Left kidney (tissue), 2 donors: Measurements from ENCODE around the gene HINFP. TPM values are rescaled to one million over a fixed set of nuclear protein-coding genes. Genes with fewer than 3 reads are reported as not detected.
"Not testable (repeated sequence)": the region's sequence is repeated elsewhere in the genome, so short reads cannot be mapped to it uniquely, and the experiment has no call there.

Experiments
- DNase-seq: peaks from one replicate; pipeline ENCODE4 v3.0.0-alpha.2; 2013
- polyA plus RNA-seq: library from polyadenylated mRNA; unstranded; fragments of 120-200 nt; gene quantifications from one replicate; pipeline ENCODE4 v1.2.1, GENCODE V29; 2013; ENCODE audit not compliant: insufficient read length

The HINFP gene
- polyA plus RNA-seq, 1 donor: 43.3 TPM

DNA sequence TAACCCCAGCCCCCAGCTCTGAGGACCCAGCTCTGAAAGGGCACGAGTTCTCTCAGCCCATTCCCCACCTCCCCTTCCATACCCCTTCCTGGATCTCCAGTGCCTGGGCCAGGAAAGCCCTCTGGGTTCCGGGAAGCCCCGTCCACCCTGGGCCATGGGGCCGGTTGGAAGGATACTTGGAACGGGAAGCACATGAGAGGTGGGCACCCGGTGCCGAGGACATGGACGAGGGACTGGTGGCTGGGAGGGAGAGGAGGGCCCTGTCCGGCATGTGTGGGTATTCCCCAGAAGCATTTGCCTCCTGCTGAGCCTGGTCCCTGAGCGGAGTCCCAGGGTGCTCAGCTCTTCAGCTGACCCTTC is 5.2 kb upstream of the HINFP start:
- no peak for DNase-seq

- DNase-seq: no peak
These were observed 4.8 kb upstream of the HINFP start for GRCh38 chr11:119116601-119117000.

DNA sequence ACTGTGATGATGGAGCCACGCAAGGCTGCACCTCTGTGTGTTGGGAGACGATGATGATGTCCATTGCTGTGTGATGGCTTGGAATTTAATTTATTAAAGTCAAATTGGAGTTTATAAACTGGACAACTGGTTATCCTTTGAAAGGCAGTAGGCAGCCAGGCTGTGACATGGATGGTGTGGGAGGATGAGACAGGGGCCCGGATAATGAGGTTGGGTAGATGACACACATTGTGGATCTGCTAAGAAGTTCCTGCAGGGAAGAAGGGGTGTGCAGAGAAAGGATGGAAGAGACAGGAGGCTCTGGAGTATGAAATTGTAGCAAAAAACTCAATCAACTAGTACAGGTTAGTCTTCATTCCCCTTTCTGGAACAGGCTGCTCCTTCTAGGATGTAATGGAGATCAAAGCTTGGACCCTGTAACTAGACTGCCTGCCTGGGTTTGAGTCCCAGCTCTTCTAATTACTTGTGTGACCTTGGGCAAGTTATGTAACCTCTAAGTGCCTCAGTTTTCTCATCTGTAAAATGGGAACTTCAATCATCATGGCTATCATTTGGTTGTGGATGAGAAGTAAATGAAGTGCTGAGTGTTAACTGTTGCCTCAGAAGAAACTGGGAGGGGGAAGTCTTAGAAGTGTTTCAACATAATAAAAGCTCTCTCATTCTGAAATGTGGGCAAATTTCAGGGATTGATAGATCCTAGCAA is 4.2 kb upstream of the HINFP start:
- DNase-seq: no peak

DNA sequence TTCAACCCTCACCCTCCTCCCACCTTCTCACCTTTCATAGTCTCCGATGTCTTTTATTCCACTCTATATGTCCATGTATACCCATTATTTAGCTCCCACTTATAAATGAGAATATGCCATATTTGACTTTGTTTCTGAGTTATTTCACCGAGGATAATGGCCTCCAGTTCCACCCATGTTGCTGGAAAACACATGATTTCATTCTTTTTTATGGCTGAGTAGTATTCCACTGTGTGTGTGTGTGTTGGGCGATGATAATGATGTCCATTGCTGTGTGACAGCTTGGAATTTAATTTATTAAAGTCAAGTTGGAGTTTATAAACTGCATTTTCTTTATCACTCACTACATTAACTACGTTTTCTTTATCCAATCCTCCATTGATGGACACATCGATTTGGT is 3.2 kb upstream of the HINFP start:
- DNase-seq: no peak

- no peak for DNase-seq
These were observed 2.4 kb upstream of the HINFP start for GRCh38 chr11:119118946-119119345.

- peak; percentile 66 for DNase-seq
These were observed 757 bp upstream of the HINFP start for GRCh38 chr11:119120639-119121007.

GRCh38 chr11:119121811-119122124 is 388 bp downstream of the HINFP start:
- no peak for DNase-seq

DNA sequence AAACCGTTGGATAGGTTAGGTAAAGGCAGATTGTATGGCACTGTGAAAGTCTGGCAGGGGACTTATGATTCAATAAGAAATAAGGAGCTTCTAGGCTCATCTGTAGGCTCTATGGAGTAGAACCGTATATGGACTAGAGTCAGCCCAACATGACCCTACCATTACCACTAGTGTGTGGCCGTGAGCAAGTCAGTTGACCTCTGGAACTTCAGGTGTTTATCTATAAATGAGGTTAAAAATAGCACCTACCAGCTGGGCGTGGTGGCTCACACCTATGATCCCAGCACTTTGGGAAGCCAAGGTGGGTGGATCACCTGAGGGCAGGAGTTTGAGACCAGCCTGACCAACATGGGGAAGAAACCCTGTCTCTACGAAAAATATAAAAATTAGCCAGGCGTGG is 4.4 kb downstream of the HINFP start:
- DNase-seq: no peak

GRCh38 chr11:119126675-119127268 is 5.4 kb downstream of the HINFP start:
- no peak for DNase-seq

- no peak for DNase-seq
These were observed 9.3 kb downstream of the HINFP start for GRCh38 chr11:119130662-119131061.

DNA sequence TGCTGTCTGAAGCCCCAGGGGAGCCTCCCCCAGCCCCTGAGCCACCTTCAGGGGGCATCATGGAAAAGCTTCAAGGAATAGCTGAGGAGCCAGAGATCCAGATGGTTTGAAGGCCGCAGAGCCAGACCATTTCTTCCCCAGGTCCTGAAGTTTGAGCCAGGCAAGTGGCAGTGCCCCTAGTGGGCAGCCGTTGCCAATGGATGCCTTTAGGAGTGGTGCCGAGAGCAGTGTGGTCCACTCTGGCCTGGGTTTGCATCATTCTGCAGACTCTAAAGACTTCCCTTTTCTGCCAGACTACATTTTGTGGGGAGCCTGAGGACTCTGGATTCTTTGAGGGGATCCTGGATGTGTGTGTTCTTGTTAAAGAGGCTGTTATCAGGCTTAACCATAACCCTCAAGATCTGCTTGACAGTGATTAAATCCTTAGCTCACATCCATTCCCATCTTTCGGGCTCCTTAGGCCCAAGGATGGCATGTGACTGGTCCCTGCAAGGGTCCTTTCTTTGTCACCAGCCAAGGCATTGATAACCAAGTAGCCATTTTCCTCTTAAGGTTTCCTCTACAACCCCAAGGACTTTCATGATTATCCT is 13.1 kb downstream of the HINFP start:
- no peak for DNase-seq

DNA sequence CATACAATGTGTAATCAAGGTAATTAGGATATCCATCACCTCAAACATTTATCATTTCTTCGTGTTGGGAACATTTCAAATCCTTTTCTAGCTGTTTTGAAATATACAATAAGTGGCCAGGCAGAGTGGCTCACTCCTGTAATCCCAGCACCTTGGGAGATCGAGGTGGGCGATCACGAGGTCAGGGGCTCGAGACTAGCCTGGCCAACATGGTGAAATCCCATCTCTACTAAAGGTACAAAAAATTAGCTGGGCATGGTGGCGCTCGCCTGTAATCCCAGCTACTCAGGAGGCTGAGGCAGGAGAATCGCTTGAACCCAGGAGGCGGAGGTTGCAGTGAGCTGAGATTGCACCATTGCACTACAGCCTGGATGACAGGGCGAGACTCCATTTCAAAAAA is 17.9 kb downstream of the HINFP start:
- DNase-seq: not testable (repeated sequence)

GRCh38 chr11:119144825-119145486 is 23.6 kb downstream of the HINFP start:
- peak; percentile 46 for DNase-seq

GRCh38 chr11:119145551-119145950 is 24.2 kb downstream of the HINFP start:
- no peak for DNase-seq

DNA sequence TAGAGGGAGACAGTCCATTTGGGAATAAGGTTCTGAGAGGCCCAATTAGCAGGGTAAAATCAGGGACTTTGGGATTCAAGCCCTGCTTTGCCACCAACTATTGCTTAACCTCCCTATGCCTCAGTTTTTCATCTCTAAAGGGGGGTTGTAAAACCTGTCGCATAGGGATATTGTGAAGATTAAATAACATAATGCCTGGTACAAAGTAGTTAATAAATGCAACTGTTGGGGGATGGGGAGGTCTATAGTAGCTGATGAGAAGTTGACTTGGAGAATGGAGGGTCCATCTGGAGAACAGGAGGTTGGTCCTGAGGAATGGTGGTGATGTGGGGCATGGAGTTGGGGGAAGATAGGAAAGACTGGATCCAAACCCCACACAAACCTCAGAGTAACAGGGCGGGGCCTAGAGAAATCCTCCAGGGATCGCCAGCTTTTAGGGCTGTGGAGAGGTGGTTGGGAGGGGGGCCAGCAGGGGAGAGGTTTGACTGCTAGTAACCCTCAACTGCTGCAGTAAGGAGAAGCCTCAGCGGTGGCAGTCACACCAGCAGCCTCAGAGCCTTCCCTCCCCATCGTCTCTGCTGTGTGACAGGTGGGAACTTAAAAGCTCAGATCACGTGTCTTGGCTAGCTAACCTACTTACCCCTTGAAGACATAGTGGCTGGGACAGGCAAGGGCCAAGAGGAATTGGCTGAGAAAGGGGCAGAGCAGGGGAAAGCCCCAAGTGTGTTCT is 26.4 kb downstream of the HINFP start:
- DNase-seq: no peak

DNA sequence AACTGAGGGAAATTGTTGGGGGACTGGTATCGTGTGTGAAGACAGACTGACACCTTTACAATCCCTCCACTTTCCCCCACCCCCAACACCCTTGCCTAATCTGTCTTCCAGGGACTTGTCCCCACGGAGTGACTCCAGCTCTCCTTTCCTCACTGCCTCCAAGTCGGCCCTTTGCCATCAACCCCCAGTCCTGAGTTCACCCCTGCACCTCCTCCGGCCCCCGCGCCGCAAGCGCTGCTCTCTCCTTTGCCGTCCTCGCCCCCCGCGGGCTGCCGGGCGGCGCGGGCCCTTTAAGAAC is 27.3 kb downstream of the HINFP start:
- DNase-seq: no peak

DNA sequence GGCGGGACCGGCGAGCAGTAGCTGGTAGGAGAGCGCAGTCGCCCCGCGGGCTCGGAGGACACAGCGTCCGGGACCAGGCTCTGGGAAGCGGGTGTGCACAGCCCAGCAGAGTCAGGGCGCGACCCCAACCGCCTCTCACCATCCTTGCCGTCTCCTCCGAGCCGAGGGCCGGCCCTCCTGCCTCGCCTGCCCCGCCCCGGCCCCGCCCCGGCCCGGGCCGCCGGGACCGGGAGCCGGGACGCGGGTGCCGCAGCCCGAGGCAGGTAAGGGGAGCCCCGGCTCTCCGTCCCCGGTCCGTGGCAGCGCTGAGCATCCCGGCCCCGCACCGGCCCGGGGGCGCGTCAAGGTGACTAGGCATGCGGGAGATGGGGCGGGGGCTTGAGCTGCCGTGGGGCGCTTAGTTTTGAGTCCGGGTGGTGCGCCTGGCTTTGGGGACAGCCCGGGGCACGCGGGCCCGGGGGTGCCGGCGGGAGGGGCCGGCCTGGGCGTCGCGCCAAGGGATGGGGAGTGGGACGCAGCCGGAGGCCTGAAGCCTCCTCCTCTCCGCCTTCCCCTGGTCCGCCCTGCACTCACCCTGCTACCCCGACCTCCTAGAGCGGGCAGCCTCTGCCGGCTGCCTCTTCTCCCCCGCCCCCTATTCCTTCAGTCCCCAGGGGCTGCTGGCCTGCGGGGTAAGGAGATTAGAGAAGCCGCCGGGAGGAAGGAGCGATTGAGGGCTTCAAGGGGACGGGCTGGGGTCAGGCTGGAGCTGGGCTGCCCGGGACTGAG is 27.8 kb downstream of the HINFP start, which contains the start of gene ABCG4:
TSS of gene ABCG4 (plus strand) at position 35 of the 768 bp plus-strand sequence. CDS start 914 bp downstream, outside the sequence.
- DNase-seq: no peak

DNA sequence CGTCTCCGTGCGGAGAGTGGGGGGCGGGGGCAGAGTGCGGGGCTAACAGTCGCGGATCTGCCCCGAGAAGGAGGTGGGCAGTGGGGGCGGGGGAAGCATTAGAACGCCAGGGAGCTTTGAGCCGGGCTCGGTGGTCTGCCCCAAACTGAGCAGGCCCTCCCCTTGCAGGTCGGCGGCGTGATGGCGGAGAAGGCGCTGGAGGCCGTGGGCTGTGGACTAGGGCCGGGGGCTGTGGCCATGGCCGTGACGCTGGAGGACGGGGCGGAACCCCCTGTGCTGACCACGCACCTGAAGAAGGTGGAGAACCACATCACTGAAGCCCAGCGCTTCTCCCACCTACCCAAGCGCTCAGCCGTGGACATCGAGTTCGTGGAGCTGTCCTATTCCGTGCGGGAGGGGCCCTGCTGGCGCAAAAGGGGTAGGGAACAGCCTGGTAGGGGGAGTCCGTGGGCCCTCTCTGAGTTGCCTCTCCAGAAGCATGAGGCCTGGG is 28.5 kb downstream of the HINFP start:
- DNase-seq: no peak

GRCh38 chr11:119152043-119152442 is 30.7 kb downstream of the HINFP start:
- no peak for DNase-seq

GRCh38 chr11:119152604-119153003 is 31.2 kb downstream of the HINFP start:
- DNase-seq: no peak

- no peak for DNase-seq
These were observed 31.9 kb downstream of the HINFP start for GRCh38 chr11:119153049-119153818.
